Naive thymus-derived CD4-positive, alpha-beta T cell (primary cell): ENCODE measurements around the gene TMEM239. TPM values are rescaled to one million over a fixed set of nuclear protein-coding genes. Genes with fewer than 3 reads are reported as not detected.
"Not testable (repeated sequence)": the region's sequence is repeated elsewhere in the genome, so short reads cannot be mapped to it uniquely, and the experiment has no call there.

Source experiments
- ATAC-seq: fragments of 150-1000 bp; cut with Tn5 transposase; 2 replicates; pipeline ENCODE4 v1.10.0; 2021; ENCODE audit warnings: mild to moderate bottlenecking, moderate library complexity
- CTCF ChIA-PET: fragments of 350-600 bp; sonication (Branson Sonifier 250); formaldehyde crosslinking; loops from one replicate; lab custom pipeline; 2021; ENCODE audit warnings: antibody characterized with exemption; lab: Charles Lee
- POLR2A ChIA-PET: fragments of 350-600 bp; sonication (Branson Sonifier 250); formaldehyde crosslinking; loops from one replicate; lab custom pipeline; 2021; ENCODE audit warnings: antibody characterized with exemption, inconsistent platforms; lab: Charles Lee
- DNase-seq, 9 donors: peaks; one replicate each; pipeline versions ENCODE4 v3.0.0 to v3.0.0-alpha.2; 2020 to 2022; ENCODE audit warnings: mixed read lengths in 1 of 9
- H3K27ac ChIP-seq: one replicate; pipeline ENCODE4 v1.7.0; 2013; ENCODE audit warnings: mild to moderate bottlenecking, low read depth, low read length, moderate library complexity
- H3K27me3 ChIP-seq, 2 donors: one replicate each; pipeline ENCODE4 v1.7.0; 2013; ENCODE audit warnings: low read length in 2 of 2, mild to moderate bottlenecking in 2 of 2, moderate library complexity in 2 of 2; ENCODE audit not compliant: control insufficient read depth in 2 of 2, insufficient read depth in 2 of 2
- H3K36me3 ChIP-seq, 3 experiments: 1 replicate in 2 of 3; 2 replicates in 1 of 3; pipeline ENCODE4 v1.7.0; 2013; ENCODE audit warnings: low read length in 3 of 3, mild to moderate bottlenecking in 3 of 3, moderate library complexity in 1 of 3; ENCODE audit not compliant: insufficient read depth in 3 of 3, control insufficient read depth in 2 of 3
- H3K4me1 ChIP-seq, 2 donors: one replicate each; pipeline ENCODE4 v1.7.0; 2013; ENCODE audit warnings: low read length in 2 of 2, mild to moderate bottlenecking in 2 of 2, moderate library complexity in 1 of 2; ENCODE audit not compliant: control insufficient read depth in 2 of 2, insufficient read depth in 2 of 2
- H3K4me3 ChIP-seq: 2 replicates; pipeline ENCODE4 v1.7.0; 2013; ENCODE audit warnings: mild to moderate bottlenecking, low read length
- H3K9me3 ChIP-seq, 3 experiments: 1 replicate in 2 of 3; 2 replicates in 1 of 3; pipeline ENCODE4 v1.7.0; 2013; ENCODE audit warnings: low read length in 3 of 3; ENCODE audit not compliant: control insufficient read depth in 2 of 3
- H3K27ac Mint-ChIP-seq, 9 donors: one replicate each; pipeline ENCODE4 v1.8.0; 2020 to 2022; ENCODE audit warnings: mixed read lengths in 9 of 9, mild to moderate bottlenecking in 8 of 9, moderate library complexity in 5 of 9, inconsistent platforms in 2 of 9
- H3K27me3 Mint-ChIP-seq, 5 donors: one replicate each; pipeline ENCODE4 v1.8.0; 2021 to 2022; ENCODE audit warnings: mixed read lengths in 5 of 5, mild to moderate bottlenecking in 1 of 5
- H3K36me3 Mint-ChIP-seq, 5 donors: one replicate each; pipeline ENCODE4 v1.8.0; 2020 to 2022; ENCODE audit warnings: mixed read lengths in 5 of 5, mild to moderate bottlenecking in 3 of 5, inconsistent platforms in 1 of 5
- H3K4me1 Mint-ChIP-seq, 7 donors: one replicate each; pipeline ENCODE4 v1.8.0; 2020 to 2022; ENCODE audit warnings: mixed read lengths in 7 of 7, mild to moderate bottlenecking in 3 of 7, inconsistent platforms in 1 of 7
- H3K4me3 Mint-ChIP-seq, 10 donors: one replicate each; pipeline ENCODE4 v1.8.0; 2020 to 2022; ENCODE audit warnings: mild to moderate bottlenecking in 10 of 10, mixed read lengths in 10 of 10, moderate library complexity in 6 of 10, inconsistent platforms in 2 of 10
- H3K9me3 Mint-ChIP-seq, 11 donors: one replicate each; pipeline ENCODE4 v1.8.0; 2020 to 2022; ENCODE audit warnings: mixed read lengths in 11 of 11, mild to moderate bottlenecking in 4 of 11, inconsistent platforms in 1 of 11, moderate library complexity in 1 of 11
- intact Hi-C, 2 donors: fragments of 100-400 bp; cut with micrococcal nuclease; formaldehyde crosslinking; loops; one replicate each; pipeline ENCODE4 v1.15.1; 2023
- polyA plus RNA-seq, 2 donors: library from polyadenylated mRNA; unstranded; fragments of 300-500 nt; fragmentation: Illumina TruSeq; gene quantifications; one replicate each; pipeline ENCODE4 v1.2.3, GENCODE V29; 2021
- total RNA-seq, 6 experiments: library from RNA in 5 of 6; stranded (reverse) in 5 of 6; gene quantifications; 1 replicate in 5 of 6; 2 replicates in 1 of 6; pipeline ENCODE4 v1.2.3 and lab custom pipeline; 2021 to 2026

Gene TMEM239
- total and polyA plus RNA-seq, 7 experiments from 2014 or later: not detected

GRCh38 chr20:2826655-2827054 lies 10.5 kb downstream of the TMEM239 start:
- peaks cover 0 to 3% (median 0%) of the 10 kb centered on the region in 11 donors for H3K9me3 Mint-ChIP-seq
- Histone ChIP-seq H3K4me3 (no peak overlapping the region), H3K36me3 (no peaks in the 10 kb centered on the region), H3K27ac (no peak overlapping the region), H3K27me3 (no peaks in the 10 kb centered on the region), H3K9me3 (no peaks in the 10 kb centered on the region), H3K4me1 (peaks cover 11 to 16% of the 10 kb centered on the region in 2 donors)
- DNase-seq (no peak), ATAC-seq (no peak)
- intact Hi-C loops: loop anchor here in 1 of 2 donors (10.0 kb wide), 1 partner anchor 48 kb away; the partner anchor contains the start of gene PTPRA
- POLR2A ChIA-PET: interaction anchor here (0.7 to 2.8 kb wide), 2 partner anchors 13 to 47 kb away, joined by 3 to 15 read pairs; partner anchors contain the start of genes PCED1A, PTPRA and VPS16
- peak overlapping the region in 6 of 10 donors; percentile 18 to 82 (median 52) for H3K4me3 Mint-ChIP-seq
- H3K27me3 Mint-ChIP-seq: peaks cover 0 to 51% (median 19%) of the 10 kb centered on the region in 5 donors
- CTCF ChIA-PET: no interaction called here
- peaks cover 0 to 4% (median 0%) of the 10 kb centered on the region in 5 donors for H3K36me3 Mint-ChIP-seq
- H3K27ac Mint-ChIP-seq: no peak overlapping the region
- peaks cover 13 to 26% (median 22%) of the 10 kb centered on the region in 7 donors for H3K4me1 Mint-ChIP-seq

- DNase-seq: no peak
- peaks cover 0 to 3% (median 0%) of the 10 kb centered on the region in 11 donors for H3K9me3 Mint-ChIP-seq
- H3K4me1 ChIP-seq: peaks cover 9 to 14% of the 10 kb centered on the region in 2 donors
- ATAC-seq: no peak
- ChIA-PET POLR2A (no interaction called here), CTCF (no interaction called here)
- no peak overlapping the region for H3K4me3 Mint-ChIP-seq
- H3K4me1 Mint-ChIP-seq: peaks cover 7 to 19% (median 18%) of the 10 kb centered on the region in 7 donors
- no peaks in the 10 kb centered on the region for H3K9me3 ChIP-seq
- H3K4me3 ChIP-seq: no peak overlapping the region
- H3K36me3 ChIP-seq: no peaks in the 10 kb centered on the region
- peaks cover 0 to 4% (median 0%) of the 10 kb centered on the region in 5 donors for H3K36me3 Mint-ChIP-seq
- intact Hi-C loops: loop anchor here in 1 of 2 donors (10.0 kb wide), 1 partner anchor 45 kb away; the partner anchor contains the start of gene PTPRA
- H3K27me3 ChIP-seq: no peaks in the 10 kb centered on the region
- H3K27me3 Mint-ChIP-seq: peaks cover 0 to 47% (median 17%) of the 10 kb centered on the region in 5 donors
- no peak overlapping the region for H3K27ac ChIP-seq
- no peak overlapping the region for H3K27ac Mint-ChIP-seq
These were observed 13.2 kb downstream of the TMEM239 start for GRCh38 chr20:2829376-2829775.

GRCh38 chr20:2831206-2831605 lies 15.0 kb downstream of the TMEM239 start:
- H3K9me3 Mint-ChIP-seq: not testable (repeated sequence)

GRCh38 chr20:2833761-2834160 lies 17.6 kb downstream of the TMEM239 start:
- H3K27me3 ChIP-seq: no peaks in the 10 kb centered on the region
- DNase-seq (no peak), ATAC-seq (no peak)
- no peak overlapping the region for H3K4me3 ChIP-seq
- POLR2A ChIA-PET: interaction anchor here (1.8 kb wide), 1 partner anchor 15 kb away, joined by 5 read pairs; no protein-coding TSS in a partner anchor
- Mint-ChIP-seq H3K4me1 (peaks cover 2 to 14% (median 7%) of the 10 kb centered on the region in 7 donors), H3K4me3 (no peak overlapping the region), H3K9me3 (no peaks in the 10 kb centered on the region), H3K27me3 (peaks cover 0 to 15% (median 0%) of the 10 kb centered on the region in 5 donors), H3K27ac (no peak overlapping the region), H3K36me3 (peaks cover 0 to 19% (median 7%) of the 10 kb centered on the region in 5 donors)
- no peaks in the 10 kb centered on the region for H3K4me1 ChIP-seq
- peaks cover 0 to 8% (median 0%) of the 10 kb centered on the region in 3 experiments for H3K36me3 ChIP-seq
- intact Hi-C loops: no loop called here
- H3K27ac ChIP-seq: no peak overlapping the region
- CTCF ChIA-PET: interaction anchor here (1.1 kb wide), 1 partner anchor 21 kb away, joined by 3 read pairs; no protein-coding TSS in a partner anchor
- H3K9me3 ChIP-seq: no peaks in the 10 kb centered on the region

More at GRCh38 chr20:2831206-2831605, 15.0 kb downstream of the TMEM239 start:
- H3K4me3 ChIP-seq, CTCF ChIA-PET, H3K4me3 Mint-ChIP-seq, H3K27me3 ChIP-seq, intact Hi-C loops, H3K9me3 ChIP-seq, DNase-seq, H3K36me3 ChIP-seq, ATAC-seq, H3K27ac Mint-ChIP-seq, H3K27ac ChIP-seq, H3K4me1 ChIP-seq: not testable (repeated sequence)
- Mint-ChIP-seq H3K27me3 (peaks cover 0 to 41% (median 10%) of the 10 kb centered on the region in 5 donors), H3K36me3 (peaks cover 0 to 13% (median 0%) of the 10 kb centered on the region in 5 donors), H3K4me1 (peaks cover 2 to 12% (median 11%) of the 10 kb centered on the region in 7 donors)
- POLR2A ChIA-PET: interaction anchor here (1.7 kb wide), 1 partner anchor 8 kb away, joined by 10 read pairs; the partner anchor contains the start of genes PCED1A and VPS16

GRCh38 chr20:2834401-2835110 lies 18.4 kb downstream of the TMEM239 start:
- Histone ChIP-seq H3K36me3 (peaks cover 0 to 8% (median 0%) of the 10 kb centered on the region in 3 experiments), H3K4me3 (no peak overlapping the region), H3K4me1 (peaks cover 5 to 6% of the 10 kb centered on the region in 2 donors), H3K9me3 (no peaks in the 10 kb centered on the region), H3K27me3 (no peaks in the 10 kb centered on the region), H3K27ac (no peak overlapping the region)
- intact Hi-C loops: loop anchor here in 1 of 2 donors (5.0 kb wide), 1 partner anchor 82 kb away; no protein-coding TSS in a partner anchor
- peaks cover 0 to 4% (median 0%) of the 10 kb centered on the region in 11 donors for H3K9me3 Mint-ChIP-seq
- DNase-seq (no peak), ATAC-seq (no peak)
- no peak overlapping the region for H3K4me3 Mint-ChIP-seq
- peaks cover 7 to 20% (median 13%) of the 10 kb centered on the region in 7 donors for H3K4me1 Mint-ChIP-seq
- POLR2A ChIA-PET: interaction anchor here (1.8 kb wide), 1 partner anchor 16 kb away, joined by 5 read pairs; no protein-coding TSS in a partner anchor
- CTCF ChIA-PET: interaction anchor here (1.1 kb wide), 1 partner anchor 21 kb away, joined by 3 read pairs; no protein-coding TSS in a partner anchor
- H3K36me3 Mint-ChIP-seq: peaks cover 0 to 19% (median 10%) of the 10 kb centered on the region in 5 donors
- H3K27me3 Mint-ChIP-seq: peaks cover 0 to 10% (median 0%) of the 10 kb centered on the region in 5 donors
- no peak overlapping the region for H3K27ac Mint-ChIP-seq

- H3K4me3 Mint-ChIP-seq: no peak overlapping the region
- Histone ChIP-seq H3K4me3 (no peak overlapping the region), H3K27me3 (no peaks in the 10 kb centered on the region), H3K27ac (no peak overlapping the region), H3K4me1 (peaks cover 9 to 12% of the 10 kb centered on the region in 2 donors), H3K9me3 (no peaks in the 10 kb centered on the region), H3K36me3 (peaks cover 0 to 8% (median 0%) of the 10 kb centered on the region in 3 experiments)
- intact Hi-C loops: loop anchor here in 1 of 2 donors (5.0 kb wide), 1 partner anchor 83 kb away; no protein-coding TSS in a partner anchor
- H3K27me3 Mint-ChIP-seq: peaks cover 0 to 3% (median 0%) of the 10 kb centered on the region in 5 donors
- H3K4me1 Mint-ChIP-seq: peaks cover 7 to 22% (median 15%) of the 10 kb centered on the region in 7 donors
- DNase-seq: no peak
- no peak overlapping the region for H3K27ac Mint-ChIP-seq
- peaks cover 0 to 19% (median 10%) of the 10 kb centered on the region in 5 donors for H3K36me3 Mint-ChIP-seq
- H3K9me3 Mint-ChIP-seq: peaks cover 0 to 4% (median 0%) of the 10 kb centered on the region in 11 donors
- POLR2A ChIA-PET: interaction anchor here (0.7 kb wide), 1 partner anchor 39 kb away, joined by 3 read pairs; no protein-coding TSS in a partner anchor
- no peak for ATAC-seq
- CTCF ChIA-PET: no interaction called here
These were observed 19.2 kb downstream of the TMEM239 start for GRCh38 chr20:2835331-2835796.
